Loucy (cell line): Measurements from ENCODE around the gene UCHL5.

Experiments
- H2AFZ ChIP-seq: fragments of 200-600 bp; sonication (generic); 2 replicates; pipeline ENCODE4 v1.6.0; 2016; ENCODE audit warnings: antibody characterized with exemption, mild to moderate bottlenecking, low read length, moderate library complexity
- H3F3A ChIP-seq: fragments of 200-600 bp; 2 replicates; pipeline ENCODE4 v1.6.0; 2016; ENCODE audit warnings: antibody characterized with exemption, low read depth, mild to moderate bottlenecking
- H3K27me3 ChIP-seq: fragments of 200-600 bp; sonication (generic); 2 replicates; pipeline ENCODE4 v1.6.1; 2014; ENCODE audit warnings: low read length, mild to moderate bottlenecking; ENCODE audit not compliant: insufficient read depth, poor library complexity, severe bottlenecking
- H3K36me3 ChIP-seq: fragments of 200-600 bp; sonication (generic); 2 replicates; pipeline ENCODE4 v1.6.1; 2016; ENCODE audit warnings: low read length; ENCODE audit not compliant: insufficient read depth
- H3K4me1 ChIP-seq: fragments of 200-600 bp; sonication (generic); 2 replicates; pipeline ENCODE4 v1.5.1; 2014; ENCODE audit warnings: low read length, mild to moderate bottlenecking; ENCODE audit not compliant: insufficient read depth, poor library complexity, severe bottlenecking
- H3K4me2 ChIP-seq: fragments of 200-600 bp; sonication (generic); 2 replicates; pipeline ENCODE4 v1.6.0; 2014; ENCODE audit warnings: antibody characterized with exemption, low read length, low read depth, mild to moderate bottlenecking; ENCODE audit not compliant: poor library complexity, severe bottlenecking
- H3K4me3 ChIP-seq: fragments of 200-600 bp; sonication (generic); 2 replicates; pipeline ENCODE4 v1.5.1; 2014; ENCODE audit warnings: low read length, mild to moderate bottlenecking, mixed read lengths; ENCODE audit not compliant: poor library complexity, severe bottlenecking
- H3K79me2 ChIP-seq: fragments of 200-600 bp; sonication (generic); 2 replicates; pipeline ENCODE4 v1.6.1; 2014; ENCODE audit warnings: low read length; ENCODE audit not compliant: insufficient read depth
- H3K9ac ChIP-seq: fragments of 200-600 bp; sonication (generic); 2 replicates; pipeline ENCODE4 v1.6.0; 2014; ENCODE audit warnings: mild to moderate bottlenecking, low read depth, low read length, moderate library complexity; ENCODE audit not compliant: poor library complexity, severe bottlenecking
- H3K9me2 ChIP-seq: fragments of 200-600 bp; sonication (generic); replicated peaks from 2 replicates; pipeline ENCODE4 v1.6.1; 2016; ENCODE audit warnings: low read depth, low read length, mixed read lengths
- H3K9me3 ChIP-seq: fragments of 200-600 bp; sonication (generic); 2 replicates; pipeline ENCODE4 v1.6.1; 2014; ENCODE audit warnings: mild to moderate bottlenecking, antibody characterized with exemption, low read length, low read depth; ENCODE audit not compliant: insufficient read depth
- H4K20me1 ChIP-seq: fragments of 200-600 bp; sonication (generic); 2 replicates; pipeline ENCODE4 v1.6.0; 2014; ENCODE audit warnings: antibody characterized with exemption, low read length, mild to moderate bottlenecking; ENCODE audit not compliant: insufficient read depth, poor library complexity, severe bottlenecking
- EZH2phosphoT487 ChIP-seq: fragments of 200-600 bp; IDR thresholded peaks from 2 replicates; pipeline ENCODE4 v1.6.1; 2018; ENCODE audit warnings: antibody characterized with exemption, mild to moderate bottlenecking, moderate library complexity, borderline replicate concordance
- TF ChIP-seq, protein P1 (sequence below): fragments of 200-600 bp; sonication (generic); conservative IDR thresholded peaks from 2 replicates; pipeline ENCODE4 v1.5.1; 2014; ENCODE audit warnings: mild to moderate bottlenecking, antibody characterized with exemption, low read length

UCHL5 gene

DNA sequence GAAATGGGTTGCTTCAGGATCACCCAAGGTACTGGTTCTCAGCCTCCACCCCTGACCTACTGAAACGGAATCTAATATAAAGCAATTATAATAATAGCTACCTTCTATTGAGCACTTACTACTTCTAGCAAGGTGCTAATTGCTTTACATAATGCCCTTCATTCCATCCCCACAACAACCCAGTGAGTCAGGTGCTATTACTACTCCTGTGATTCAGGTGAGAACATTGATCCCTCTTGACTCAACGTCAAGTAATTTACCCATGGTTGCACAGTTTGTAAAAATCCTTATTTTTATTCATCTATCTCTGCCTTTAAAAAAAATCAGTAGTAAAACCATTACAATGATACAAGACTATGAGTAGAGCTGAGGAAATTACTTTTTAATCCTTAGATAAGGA lies 85.2 kb downstream of the UCHL5 start:
- Histone ChIP-seq H3K4me2 (no peak overlapping the region), H3K9me2 (no peaks in the 10 kb centered on the region), H3K4me1 (no peaks in the 10 kb centered on the region), H3K4me3 (no peak overlapping the region), H3K9ac (no peak overlapping the region), H2AFZ (no peak overlapping the region), H3K9me3 (no peaks in the 10 kb centered on the region), H3K79me2 (no peaks in the 10 kb centered on the region), H3F3A (no peaks in the 10 kb centered on the region), H3K27me3 (no peaks in the 10 kb centered on the region), H4K20me1 (no peaks in the 10 kb centered on the region), H3K36me3 (no peaks in the 10 kb centered on the region)
- TF ChIP-seq, protein P1, sequence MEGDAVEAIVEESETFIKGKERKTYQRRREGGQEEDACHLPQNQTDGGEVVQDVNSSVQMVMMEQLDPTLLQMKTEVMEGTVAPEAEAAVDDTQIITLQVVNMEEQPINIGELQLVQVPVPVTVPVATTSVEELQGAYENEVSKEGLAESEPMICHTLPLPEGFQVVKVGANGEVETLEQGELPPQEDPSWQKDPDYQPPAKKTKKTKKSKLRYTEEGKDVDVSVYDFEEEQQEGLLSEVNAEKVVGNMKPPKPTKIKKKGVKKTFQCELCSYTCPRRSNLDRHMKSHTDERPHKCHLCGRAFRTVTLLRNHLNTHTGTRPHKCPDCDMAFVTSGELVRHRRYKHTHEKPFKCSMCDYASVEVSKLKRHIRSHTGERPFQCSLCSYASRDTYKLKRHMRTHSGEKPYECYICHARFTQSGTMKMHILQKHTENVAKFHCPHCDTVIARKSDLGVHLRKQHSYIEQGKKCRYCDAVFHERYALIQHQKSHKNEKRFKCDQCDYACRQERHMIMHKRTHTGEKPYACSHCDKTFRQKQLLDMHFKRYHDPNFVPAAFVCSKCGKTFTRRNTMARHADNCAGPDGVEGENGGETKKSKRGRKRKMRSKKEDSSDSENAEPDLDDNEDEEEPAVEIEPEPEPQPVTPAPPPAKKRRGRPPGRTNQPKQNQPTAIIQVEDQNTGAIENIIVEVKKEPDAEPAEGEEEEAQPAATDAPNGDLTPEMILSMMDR, result no peak
- TF ChIP-seq EZH2phosphoT487, result no peak

DNA sequence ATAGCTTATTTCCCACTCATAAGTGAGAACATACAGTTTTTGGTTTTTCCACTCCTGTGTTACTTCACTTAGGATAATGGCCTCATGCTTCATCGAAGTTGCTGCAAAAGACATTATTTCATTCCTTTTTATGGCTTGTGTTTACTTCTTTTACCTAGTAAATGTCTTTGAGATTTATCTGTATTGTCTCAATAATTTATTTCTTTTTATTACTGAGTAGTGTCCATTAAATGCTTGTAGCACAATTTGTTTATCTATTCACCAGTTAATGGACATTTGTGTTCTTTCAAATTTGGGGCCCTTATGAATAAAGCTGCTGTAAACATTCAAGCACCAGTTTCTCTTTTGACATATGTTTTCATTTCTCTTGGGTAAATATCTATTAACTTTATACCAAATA lies 86.0 kb downstream of the UCHL5 start:
- H3K9me2 ChIP-seq, result no peaks in the 10 kb centered on the region
- no peak overlapping the region for H3K9ac ChIP-seq
- H3K79me2 ChIP-seq, result no peaks in the 10 kb centered on the region
- H3K27me3 ChIP-seq, result no peaks in the 10 kb centered on the region
- H3K4me2 ChIP-seq, result no peak overlapping the region
- H2AFZ ChIP-seq, result no peak overlapping the region
- TF ChIP-seq, protein P1, result no peak
- no peaks in the 10 kb centered on the region for H4K20me1 ChIP-seq
- no peaks in the 10 kb centered on the region for H3F3A ChIP-seq
- H3K4me3 ChIP-seq, result no peak overlapping the region
- no peaks in the 10 kb centered on the region for H3K4me1 ChIP-seq
- H3K9me3 ChIP-seq, result no peaks in the 10 kb centered on the region
- H3K36me3 ChIP-seq, result no peaks in the 10 kb centered on the region

DNA sequence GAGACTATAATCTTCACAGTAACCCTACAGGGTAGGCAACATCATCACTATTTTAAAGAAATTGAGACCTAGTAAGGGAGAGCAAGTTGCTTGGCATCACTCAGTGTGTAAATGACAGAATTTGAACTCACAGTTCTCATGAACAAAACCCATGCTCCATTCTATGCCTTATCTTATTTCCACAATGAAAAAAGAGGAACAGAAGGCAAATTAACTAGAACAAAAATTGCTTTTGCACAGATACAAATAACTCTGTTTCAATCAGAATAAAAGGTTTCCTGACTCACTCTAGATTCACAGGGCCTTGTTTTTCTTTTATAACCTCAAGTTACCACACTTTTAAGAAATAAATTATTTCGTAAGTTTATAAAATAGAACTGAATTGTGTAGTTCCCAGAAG lies 90.1 kb downstream of the UCHL5 start:
- H3K79me2 ChIP-seq, result no peaks in the 10 kb centered on the region
- H3K4me2 ChIP-seq, result no peak overlapping the region
- no peaks in the 10 kb centered on the region for H3K4me1 ChIP-seq
- H3K9me2 ChIP-seq, result no peaks in the 10 kb centered on the region
- no peaks in the 10 kb centered on the region for H4K20me1 ChIP-seq
- no peak for TF ChIP-seq EZH2phosphoT487
- TF ChIP-seq, protein P1, result no peak
- H2AFZ ChIP-seq, result no peak overlapping the region
- H3K9me3 ChIP-seq, result no peaks in the 10 kb centered on the region
- no peaks in the 10 kb centered on the region for H3F3A ChIP-seq
- no peak overlapping the region for H3K9ac ChIP-seq
- H3K27me3 ChIP-seq, result no peaks in the 10 kb centered on the region
- no peak overlapping the region for H3K4me3 ChIP-seq
- H3K36me3 ChIP-seq, result no peaks in the 10 kb centered on the region
